Measurements from ENCODE around the gene EIF1.

Gene EIF1

GRCh38 chr17:41651625-41652460 is 36.8 kb upstream of the EIF1 start:
- H3K27me3 ChIP-seq, result no peaks in the 10 kb centered on the region
- H3K4me1 ChIP-seq (ENCODE audit: control insufficient read depth in 1 of 2, insufficient read depth in 1 of 2, low read depth in 1 of 2, low read length in 1 of 2), result peaks cover 14% of the 10 kb centered on the region in 2 experiments
- H3K27ac ChIP-seq, result no peak overlapping the region
- no peaks in the 10 kb centered on the region for H3K9me3 ChIP-seq
- no peak overlapping the region for H3K4me3 ChIP-seq (ENCODE audit: low read depth in 1 of 2, low read length in 1 of 2)
- H3K36me3 ChIP-seq, result no peaks in the 10 kb centered on the region
- TF ChIP-seq CTCF (IDR thresholded peaks at IDR 0.05), result no peak

- Histone ChIP-seq H3K27ac (no peak overlapping the region), H3K9me3 (no peaks in the 10 kb centered on the region), H3K27me3 (peaks cover 3% of the 10 kb centered on the region), H3K4me1 (ENCODE audit: control insufficient read depth in 1 of 2, insufficient read depth in 1 of 2, low read depth in 1 of 2, low read length in 1 of 2) (peaks cover 13 to 14% of the 10 kb centered on the region in 2 experiments), H3K36me3 (no peaks in the 10 kb centered on the region), H3K4me3 (ENCODE audit: low read depth in 1 of 2, low read length in 1 of 2) (no peak overlapping the region)
- no peak for TF ChIP-seq CTCF (IDR thresholded peaks at IDR 0.05)
Measured at GRCh38 chr17:41652461-41652970, 36.2 kb upstream of the EIF1 start.

GRCh38 chr17:41653421-41653820 is 35.3 kb upstream of the EIF1 start:
- Histone ChIP-seq H3K36me3 (no peaks in the 10 kb centered on the region), H3K4me3 (ENCODE audit: low read depth in 1 of 2, low read length in 1 of 2) (no peak overlapping the region), H3K4me1 (ENCODE audit: control insufficient read depth in 1 of 2, insufficient read depth in 1 of 2, low read depth in 1 of 2, low read length in 1 of 2) (peaks cover 4 to 5% of the 10 kb centered on the region in 2 experiments), H3K9me3 (no peaks in the 10 kb centered on the region), H3K27me3 (peaks cover 7% of the 10 kb centered on the region), H3K27ac (no peak overlapping the region)
- TF ChIP-seq CTCF (IDR thresholded peaks at IDR 0.05), result no peak

GRCh38 chr17:41653892-41654677 is 34.6 kb upstream of the EIF1 start:
- TF ChIP-seq CTCF (IDR thresholded peaks at IDR 0.05), result no peak
- H3K4me1 ChIP-seq (ENCODE audit: control insufficient read depth in 1 of 2, insufficient read depth in 1 of 2, low read depth in 1 of 2, low read length in 1 of 2), result no peaks in the 10 kb centered on the region
- no peaks in the 10 kb centered on the region for H3K36me3 ChIP-seq
- H3K27ac ChIP-seq, result no peak overlapping the region
- H3K4me3 ChIP-seq (ENCODE audit: low read depth in 1 of 2, low read length in 1 of 2), result no peak overlapping the region
- H3K9me3 ChIP-seq, result no peaks in the 10 kb centered on the region
- H3K27me3 ChIP-seq, result peaks cover 7% of the 10 kb centered on the region

GRCh38 chr17:41654678-41655607 is 33.7 kb upstream of the EIF1 start:
- peaks cover 7% of the 10 kb centered on the region for H3K27me3 ChIP-seq

More at GRCh38 chr17:41654678-41655607, 33.7 kb upstream of the EIF1 start:
- Histone ChIP-seq H3K4me3 (ENCODE audit: low read depth in 1 of 2, low read length in 1 of 2) (no peak overlapping the region), H3K27ac (no peak overlapping the region), H3K36me3 (no peaks in the 10 kb centered on the region), H3K4me1 (ENCODE audit: control insufficient read depth in 1 of 2, insufficient read depth in 1 of 2, low read depth in 1 of 2, low read length in 1 of 2) (no peaks in the 10 kb centered on the region), H3K9me3 (no peaks in the 10 kb centered on the region)
- TF ChIP-seq CTCF (IDR thresholded peaks at IDR 0.05), result no peak

Measured in neutrophil (primary cell).